Right lobe of liver (tissue), 6 donors: Measurements from ENCODE around the gene TSPYL2. TPM values are rescaled to one million over a fixed set of nuclear protein-coding genes. Genes with fewer than 3 reads are reported as not detected.

Experiments used
- ATAC-seq, 4 donors: fragments of 200-7000 bp; cut with Tn5 transposase; one replicate each; pipeline ENCODE4 v1.9.1; 2020; ENCODE audit warnings: mild to moderate bottlenecking in 4 of 4, moderate library complexity in 4 of 4
- DNase-seq, 3 donors: peaks; one replicate each; pipeline ENCODE4 v3.0.0-alpha.2; 2020
- H3K27ac ChIP-seq, 3 donors: fragments of 200-600 bp; one replicate each; pipeline ENCODE4 v1.8.0; 2022
- H3K27me3 ChIP-seq, 2 donors: fragments of 200-600 bp; one replicate each; pipeline ENCODE4 v1.8.0; 2022
- H3K36me3 ChIP-seq, 4 donors: fragments of 200-600 bp; sonication (generic) in 1 of 4; one replicate each; pipeline versions ENCODE4 v1.5.1 to v1.8.0; 2017 to 2022; ENCODE audit warnings: control low read depth in 1 of 4
- H3K4me1 ChIP-seq, 4 donors: fragments of 200-600 bp; sonication (generic) in 1 of 4; one replicate each; pipeline versions ENCODE4 v1.5.1 to v1.8.0; 2017 to 2022; ENCODE audit warnings: control low read depth in 1 of 4
- H3K4me3 ChIP-seq, 3 donors: fragments of 200-600 bp; one replicate each; pipeline ENCODE4 v1.8.0; 2022
- H3K9me3 ChIP-seq, 4 donors: fragments of 200-600 bp; sonication (generic) in 1 of 4; one replicate each; pipeline versions ENCODE4 v1.5.1 to v1.8.0; 2017 to 2022; ENCODE audit warnings: control low read depth in 1 of 4
- CTCF ChIP-seq, 4 donors: fragments of 200-600 bp in 3 of 4; fragments of 450-650 bp in 1 of 4; IDR thresholded peaks; one replicate each; pipeline versions ENCODE4 v1.5.1 to v1.8.0; 2016 to 2022; ENCODE audit warnings: antibody characterized with exemption in 4 of 4, mild to moderate bottlenecking in 2 of 4
- POLR2A ChIP-seq: fragments of 450-650 bp; IDR thresholded peaks from one replicate; pipeline ENCODE4 v1.6.1; 2017; ENCODE audit warnings: antibody characterized with exemption, mild to moderate bottlenecking
- WGBS: methylation state at CpG from one replicate; pipeline ENCODE4 v1.1.6; 2018; ENCODE audit warnings: low coverage, low lambda C conversion rate; ENCODE audit not compliant: insufficient coverage; ENCODE audit errors: missing lambda C conversion rate; 5-methylcytosine and 5-hydroxymethylcytosine counted together
- intact Hi-C, 2 donors: fragments of 100-400 bp; cut with DNase I; formaldehyde crosslinking; loops; one replicate each; pipeline versions ENCODE4 v1.11.2 to v1.14.1; 2022
- total RNA-seq, 6 experiments: library from RNA; depleted of rRNA in 2 of 6; stranded (reverse); fragments of >200 nt in 2 of 6; fragmentation: NEBNext Ultra II Directional in 3 of 6; extraction: Animal tissue kit (Norgen Biotek cat#: 25700) in 3 of 6; gene quantifications; one replicate each; pipeline versions ENCODE4 v1.1.0 to v1.2.4, GENCODE V29; 2016 to 2023
- donor health status: DM: no; HTN: yes; CAD: no.
- donor health status: DM: no; HTN: no; CAD: no.
- donor health status: DM: no; HTN: no; CAD: no.
- donor health status: DM: no; HTN: yes; CAD: no.
- donor health status: DM: no; HTN: yes; CAD: no.

Gene TSPYL2
- total RNA-seq, 6 experiments from 2014 or later: 2.8 to 8.8 (median 4.9) TPM

- peak; percentile 62 to 72 (median 64) for DNase-seq
- no peaks in the 10 kb centered on the region for H3K9me3 ChIP-seq
- H3K27ac ChIP-seq: peak overlapping the region in 1 of 3 donors; percentile 41
- peak; percentile 66 to 73 (median 68) for TF ChIP-seq CTCF (IDR thresholded peaks at IDR 0.05)
- no peak for TF ChIP-seq POLR2A
- H3K4me3 ChIP-seq: peak overlapping the region; percentile 17 to 45 (median 18)
- intact Hi-C loops: no loop called here
- ATAC-seq: peak; percentile 94 to 97 (median 96)
- no peaks in the 10 kb centered on the region for H3K27me3 ChIP-seq
- 7% methylated on average over 16 of the region's 31 CpGs for WGBS
- no peaks in the 10 kb centered on the region for H3K4me1 ChIP-seq
- H3K36me3 ChIP-seq: no peaks in the 10 kb centered on the region
Observed at GRCh38 chrX:53071604-53072417, 10.4 kb upstream of the TSPYL2 start.

GRCh38 chrX:53072418-53073114, 9.6 kb upstream of the TSPYL2 start:
- H3K4me3 ChIP-seq: no peak overlapping the region

GRCh38 chrX:53073115-53073586, 9.0 kb upstream of the TSPYL2 start:
- 59% methylated on average over 5 of the region's 6 CpGs for WGBS

More at GRCh38 chrX:53072418-53073114, 9.6 kb upstream of the TSPYL2 start:
- no peaks in the 10 kb centered on the region for H3K9me3 ChIP-seq
- TF ChIP-seq POLR2A: no peak
- TF ChIP-seq CTCF (IDR thresholded peaks at IDR 0.05): no peak
- H3K27me3 ChIP-seq: no peaks in the 10 kb centered on the region
- WGBS: 57% methylated on average over 5 of the region's 9 CpGs
- no peaks in the 10 kb centered on the region for H3K36me3 ChIP-seq
- no peaks in the 10 kb centered on the region for H3K4me1 ChIP-seq
- ATAC-seq (no peak), DNase-seq (no peak)
- peak overlapping the region in 1 of 3 donors; percentile 41 for H3K27ac ChIP-seq
- intact Hi-C loops: no loop called here

GRCh38 chrX:53075011-53075410, 7.2 kb upstream of the TSPYL2 start:
- Histone ChIP-seq H3K9me3 (no peaks in the 10 kb centered on the region), H3K4me3 (no peak overlapping the region), H3K4me1 (no peaks in the 10 kb centered on the region), H3K27ac (no peak overlapping the region), H3K36me3 (no peaks in the 10 kb centered on the region), H3K27me3 (no peaks in the 10 kb centered on the region)
- TF ChIP-seq POLR2A (no peak), CTCF (IDR thresholded peaks at IDR 0.05) (no peak)
- ATAC-seq: no peak
- DNase-seq: no peak
- intact Hi-C loops: no loop called here
- WGBS: 70% methylated on average over 7 of the region's 7 CpGs

More at GRCh38 chrX:53073115-53073586, 9.0 kb upstream of the TSPYL2 start:
- no peak overlapping the region for H3K4me3 ChIP-seq
- H3K27ac ChIP-seq: no peak overlapping the region
- intact Hi-C loops: no loop called here
- DNase-seq (no peak), ATAC-seq (no peak)
- no peaks in the 10 kb centered on the region for H3K27me3 ChIP-seq
- TF ChIP-seq POLR2A: no peak
- no peak for TF ChIP-seq CTCF (IDR thresholded peaks at IDR 0.05)
- H3K4me1 ChIP-seq: no peaks in the 10 kb centered on the region
- no peaks in the 10 kb centered on the region for H3K9me3 ChIP-seq
- no peaks in the 10 kb centered on the region for H3K36me3 ChIP-seq
